Right renal cortex interstitium (tissue), 3 donors: ENCODE measurements around the gene TMEM273. TPM values are rescaled to one million over a fixed set of nuclear protein-coding genes. Genes with fewer than 3 reads are reported as not detected.

Source experiments
- polyA plus RNA-seq, 3 donors: library from polyadenylated mRNA; unstranded; fragments of 120-200 nt; gene quantifications; one replicate each; pipeline ENCODE4 v1.2.1, GENCODE V29; 2013; ENCODE audit not compliant: insufficient read length in 3 of 3

Gene TMEM273
- polyA plus RNA-seq, 3 donors: 2.2 to 3.3 (median 2.8) TPM

Other genes with a start within 250 kb of the TMEM273 start
- under 1 TPM; 0.16 to 0.22 (median 0.17) TPM for gene LRRC18, start 248.6 kb downstream of the TMEM273 start, polyA plus RNA-seq
- 10 to 100 TPM; 13.4 to 16.6 (median 15.9) TPM for gene VSTM4, start 72.9 kb downstream of the TMEM273 start, polyA plus RNA-seq
- gene FAM170B, start 54.4 kb downstream of the TMEM273 start, polyA plus RNA-seq: not detected
- under 1 TPM; 0.08 to 0.19 (median 0.15) TPM for gene C10orf71, start 110.8 kb upstream of the TMEM273 start, polyA plus RNA-seq
- not detected for gene DRGX, start 207.7 kb upstream of the TMEM273 start, polyA plus RNA-seq